Epithelial cell of prostate (primary cell): ENCODE data around the gene LCT.
"Not testable (repeated sequence)": the region's sequence is repeated elsewhere in the genome, so short reads cannot be mapped to it uniquely, and the experiment has no call there.

ENCODE experiments used
- DNase-seq: peaks from one replicate; pipeline ENCODE4 v3.0.0-alpha.2; 2011; ENCODE audit warnings: low read depth, low spot score
- H3K27ac ChIP-seq: fragments of 450-650 bp; 2 replicates; pipeline ENCODE4 v1.5.1; 2017; ENCODE audit warnings: mild to moderate bottlenecking

The LCT gene

GRCh38 chr2:135838502-135838901 is 1.5 kb upstream of the LCT start:
- no peak for DNase-seq
- no peak overlapping the region for H3K27ac ChIP-seq

GRCh38 chr2:135832891-135833290 is 4.1 kb downstream of the LCT start:
- DNase-seq: no peak
- H3K27ac ChIP-seq: no peak overlapping the region

GRCh38 chr2:135831180-135831812 is 5.7 kb downstream of the LCT start:
- no peak overlapping the region for H3K27ac ChIP-seq
- DNase-seq: no peak

- DNase-seq: no peak
- H3K27ac ChIP-seq: no peak overlapping the region
These were observed 7.4 kb downstream of the LCT start for GRCh38 chr2:135829378-135830135.

GRCh38 chr2:135826544-135826943 is 10.4 kb downstream of the LCT start:
- no peak for DNase-seq
- no peak overlapping the region for H3K27ac ChIP-seq

- no peak overlapping the region for H3K27ac ChIP-seq
- DNase-seq: no peak
These were observed 11.3 kb downstream of the LCT start for GRCh38 chr2:135825550-135826176.

- no peak for DNase-seq
- H3K27ac ChIP-seq: no peak overlapping the region
These were observed 11.9 kb downstream of the LCT start for GRCh38 chr2:135825131-135825530.

- no peak for DNase-seq
- H3K27ac ChIP-seq: no peak overlapping the region
These were observed 14.1 kb downstream of the LCT start for GRCh38 chr2:135822855-135823254.

GRCh38 chr2:135821190-135821589 is 15.8 kb downstream of the LCT start:
- no peak overlapping the region for H3K27ac ChIP-seq
- DNase-seq: no peak

GRCh38 chr2:135820003-135820618 is 16.9 kb downstream of the LCT start:
- DNase-seq: no peak
- H3K27ac ChIP-seq: no peak overlapping the region

- no peak overlapping the region for H3K27ac ChIP-seq
- no peak for DNase-seq
These were observed 17.9 kb downstream of the LCT start for GRCh38 chr2:135818937-135819610.

GRCh38 chr2:135817951-135818350 is 19.0 kb downstream of the LCT start:
- no peak overlapping the region for H3K27ac ChIP-seq
- DNase-seq: no peak

GRCh38 chr2:135817466-135817865 is 19.5 kb downstream of the LCT start:
- no peak for DNase-seq
- H3K27ac ChIP-seq: no peak overlapping the region

- no peak for DNase-seq
- no peak overlapping the region for H3K27ac ChIP-seq
These were observed 21.7 kb downstream of the LCT start for GRCh38 chr2:135815269-135815668.

- no peak overlapping the region for H3K27ac ChIP-seq
- no peak for DNase-seq
These were observed 24.0 kb downstream of the LCT start for GRCh38 chr2:135812907-135813511.

GRCh38 chr2:135807874-135808273 is 29.1 kb downstream of the LCT start:
- not testable (repeated sequence) for DNase-seq, H3K27ac ChIP-seq

- DNase-seq: no peak
- no peak overlapping the region for H3K27ac ChIP-seq
These were observed 33.7 kb downstream of the LCT start for GRCh38 chr2:135803278-135803677.

GRCh38 chr2:135802350-135802749 is 34.6 kb downstream of the LCT start:
- no peak overlapping the region for H3K27ac ChIP-seq
- DNase-seq: no peak

GRCh38 chr2:135800513-135801460 is 36.2 kb downstream of the LCT start:
- DNase-seq: no peak
- no peak overlapping the region for H3K27ac ChIP-seq
